ENCODE results near the gene CDK5RAP2.

The CDK5RAP2 gene

DNA sequence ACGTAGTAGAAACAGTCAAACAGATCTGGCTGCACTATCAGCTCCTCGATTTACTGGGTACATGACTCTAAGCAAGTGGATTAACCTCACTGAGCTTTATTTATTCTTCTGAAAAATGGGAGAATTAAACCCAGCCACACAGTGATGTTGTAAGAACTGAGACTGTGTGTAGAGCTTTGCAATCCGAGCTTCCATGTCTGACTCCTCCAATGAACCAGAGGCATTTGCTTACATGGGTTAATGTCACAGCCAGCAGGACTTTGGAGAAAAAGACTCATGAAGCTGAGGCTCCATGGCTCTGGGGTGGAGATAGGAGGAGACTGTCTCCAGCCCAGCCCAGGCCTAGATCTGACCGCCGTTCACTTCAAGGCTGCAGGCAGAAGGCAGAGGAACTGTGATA, 201.3 kb downstream of the CDK5RAP2 start:
- DNase-seq: no peak

DNA sequence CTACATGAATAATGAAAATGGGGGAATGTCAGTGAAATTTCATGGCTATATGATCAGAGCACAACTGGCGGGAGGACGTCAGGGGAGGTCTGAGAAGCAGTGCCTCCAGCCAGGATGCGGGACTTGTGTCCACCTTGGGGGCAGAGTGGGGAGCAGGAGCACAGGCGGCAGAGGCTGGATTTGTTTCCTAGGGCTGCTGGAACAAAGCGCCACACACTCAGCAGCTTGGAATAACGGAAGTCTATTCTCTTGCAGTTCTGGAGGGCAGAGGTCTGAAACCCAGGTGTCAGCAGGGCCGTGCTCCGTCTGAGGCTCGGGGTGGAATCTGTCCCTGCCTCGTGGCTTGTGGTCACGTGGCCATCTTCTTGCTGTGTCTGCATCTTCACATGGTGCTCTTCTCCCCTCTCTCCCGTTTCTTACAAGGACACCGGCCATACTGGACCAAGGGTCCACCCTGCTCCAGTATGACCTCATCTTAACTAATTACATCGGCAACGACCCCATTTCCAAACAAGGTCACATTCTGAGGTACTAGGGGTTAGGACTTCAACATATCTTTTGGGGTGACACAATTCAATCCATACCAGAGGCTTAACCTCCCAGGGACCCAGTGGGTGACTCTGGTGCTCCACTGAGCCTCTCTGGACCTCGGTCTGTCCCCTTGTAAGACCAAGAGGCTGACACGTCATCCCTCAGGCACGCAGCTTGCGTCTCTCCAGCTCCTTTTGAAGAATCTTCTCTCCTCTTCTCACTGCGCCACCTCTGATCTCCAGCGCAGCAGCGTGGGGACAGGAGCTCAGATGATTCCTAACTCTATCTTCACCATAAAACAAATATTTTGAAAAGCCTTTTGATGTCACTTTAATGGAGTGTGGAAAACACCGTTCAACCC, 202.5 kb downstream of the CDK5RAP2 start:
- DNase-seq: no peak

- no peak for DNase-seq
Measured at GRCh38 chr9:120376101-120376500, 203.9 kb downstream of the CDK5RAP2 start.

DNA sequence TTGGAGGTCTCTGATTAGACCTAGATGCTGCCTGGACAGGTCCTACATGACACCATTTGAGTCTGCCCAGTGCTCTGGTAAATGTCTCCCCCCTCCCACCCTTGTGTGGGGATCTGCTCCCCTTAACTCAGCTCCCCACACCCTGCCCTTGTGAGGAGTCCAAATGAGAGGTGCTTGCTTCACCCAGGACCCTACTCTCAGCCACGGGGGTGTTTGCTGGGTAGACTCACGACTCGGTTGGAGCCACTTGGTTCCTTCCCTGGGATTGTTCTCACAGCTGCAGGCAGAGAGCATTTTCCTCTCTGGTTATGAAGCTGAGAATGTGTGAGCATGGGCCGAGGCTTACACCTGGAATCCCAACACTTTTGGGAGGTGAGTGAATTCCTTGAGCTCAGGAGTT, 204.7 kb downstream of the CDK5RAP2 start:
- no peak for DNase-seq

DNA sequence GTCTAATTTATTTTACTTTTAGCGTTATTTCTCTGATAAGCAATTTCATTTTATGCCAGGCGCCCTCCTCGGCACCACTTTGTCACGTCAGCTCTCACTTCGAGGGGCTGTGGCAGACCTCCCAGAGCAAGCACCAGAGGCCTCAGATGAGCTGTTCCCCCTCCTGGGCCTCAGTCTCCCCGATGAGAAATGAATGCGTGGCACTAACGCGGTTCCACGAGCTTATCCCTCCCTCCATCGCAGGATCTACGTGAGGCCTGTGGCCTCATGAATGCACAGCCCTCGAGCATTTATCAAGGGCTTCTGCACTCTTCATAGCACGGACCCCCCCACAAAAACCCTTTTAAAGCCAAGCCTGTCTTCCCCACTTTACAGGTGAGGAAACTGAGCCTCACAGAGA, 205.2 kb downstream of the CDK5RAP2 start:
- no peak for DNase-seq

DNA sequence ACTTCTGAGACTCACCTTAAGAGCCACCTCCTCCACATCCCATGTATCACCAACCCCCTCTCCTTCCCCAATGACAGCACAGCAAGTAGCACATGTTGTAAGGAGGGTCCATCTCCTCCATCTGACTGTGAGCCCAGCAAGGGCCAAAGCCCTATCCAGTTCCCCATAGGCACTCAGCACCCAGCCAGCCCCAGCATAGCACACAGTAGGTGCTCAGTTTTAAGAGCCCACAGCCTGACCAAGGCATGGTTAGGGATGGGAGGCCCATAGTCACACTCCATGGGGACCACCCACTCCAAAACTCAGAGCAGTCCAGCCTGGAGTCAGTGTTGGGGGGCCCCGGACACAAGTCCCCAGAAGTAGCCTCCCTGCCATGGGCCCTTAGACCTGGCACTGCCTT, 205.7 kb downstream of the CDK5RAP2 start:
- no peak for DNase-seq

GRCh38 chr9:120372040-120372439, 207.9 kb downstream of the CDK5RAP2 start:
- DNase-seq: no peak

DNA sequence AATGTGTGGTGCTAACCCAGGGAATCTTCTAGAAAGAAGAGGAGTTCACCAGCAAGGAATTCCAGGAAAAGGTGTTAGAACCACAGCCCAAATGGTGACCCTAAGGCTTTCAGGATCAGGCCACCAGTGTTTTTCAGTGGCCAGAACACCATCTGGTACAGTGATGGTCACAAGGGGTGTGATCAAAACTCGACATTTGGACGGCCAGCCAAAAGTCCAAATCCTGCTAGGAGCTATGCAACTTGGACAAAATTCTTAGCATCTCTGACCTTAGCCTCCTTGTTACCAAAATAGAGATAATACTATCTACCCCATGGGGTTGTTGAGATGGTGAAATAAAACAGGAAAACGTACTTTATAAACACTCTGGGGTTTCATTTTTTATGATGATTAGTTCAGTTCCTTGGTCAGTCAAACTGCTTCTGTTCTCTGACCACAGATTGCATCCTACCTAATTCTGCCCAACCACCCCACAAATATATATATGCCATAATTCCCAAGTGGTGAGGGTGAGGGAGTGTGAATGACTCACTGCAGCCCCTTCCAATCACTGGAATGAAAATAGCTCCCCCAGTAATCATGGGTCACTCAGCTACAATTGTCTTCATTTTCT, 210.3 kb downstream of the CDK5RAP2 start:
- no peak for DNase-seq

DNA sequence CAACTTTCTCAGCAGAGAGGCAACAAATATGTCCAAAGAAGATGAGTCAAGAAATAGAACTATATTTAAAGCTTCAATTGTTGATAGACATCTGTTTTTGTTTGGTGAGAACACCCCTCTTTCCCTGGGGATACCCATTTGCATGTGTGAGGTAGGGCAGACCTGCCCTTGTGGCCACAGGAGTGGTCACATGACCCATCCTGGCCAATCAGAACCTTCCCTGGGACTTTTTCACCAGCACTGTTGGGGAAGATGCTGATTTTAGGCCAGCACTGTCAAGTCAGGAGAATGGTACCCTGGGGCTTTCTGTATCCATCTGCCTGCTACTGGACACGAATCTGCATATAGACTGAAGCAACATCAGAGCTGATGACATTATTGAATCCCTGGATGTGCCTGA, 211.2 kb downstream of the CDK5RAP2 start:
- DNase-seq: no peak

GRCh38 chr9:120366644-120367019, 213.3 kb downstream of the CDK5RAP2 start:
- DNase-seq: no peak

DNA sequence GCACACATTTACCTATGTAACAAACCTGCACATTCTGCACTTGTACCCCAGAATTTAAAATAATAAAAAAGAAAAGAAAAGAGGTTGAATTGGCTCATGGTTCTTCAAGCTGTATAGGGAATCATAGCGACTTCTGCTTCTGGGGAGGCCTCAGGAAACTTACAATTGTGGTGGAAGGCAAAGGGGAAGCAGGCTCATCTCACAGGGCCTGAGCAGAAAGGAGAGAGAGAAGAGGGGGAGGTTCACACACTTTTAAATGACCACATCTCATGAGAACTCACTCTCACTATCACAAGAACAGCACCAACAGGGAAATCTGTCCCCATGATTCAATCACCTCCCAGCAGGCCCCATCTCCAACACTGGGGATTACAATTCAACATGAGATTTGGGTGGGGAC, 214.6 kb downstream of the CDK5RAP2 start:
- DNase-seq: no peak

- no peak for DNase-seq
Measured at GRCh38 chr9:120363697-120364096, 216.3 kb downstream of the CDK5RAP2 start.

GRCh38 chr9:120362446-120362845, 217.5 kb downstream of the CDK5RAP2 start:
- no peak for DNase-seq

GRCh38 chr9:120361551-120361950, 218.4 kb downstream of the CDK5RAP2 start:
- DNase-seq: no peak

- no peak for DNase-seq
Measured at GRCh38 chr9:120360510-120360909, 219.5 kb downstream of the CDK5RAP2 start.

DNA sequence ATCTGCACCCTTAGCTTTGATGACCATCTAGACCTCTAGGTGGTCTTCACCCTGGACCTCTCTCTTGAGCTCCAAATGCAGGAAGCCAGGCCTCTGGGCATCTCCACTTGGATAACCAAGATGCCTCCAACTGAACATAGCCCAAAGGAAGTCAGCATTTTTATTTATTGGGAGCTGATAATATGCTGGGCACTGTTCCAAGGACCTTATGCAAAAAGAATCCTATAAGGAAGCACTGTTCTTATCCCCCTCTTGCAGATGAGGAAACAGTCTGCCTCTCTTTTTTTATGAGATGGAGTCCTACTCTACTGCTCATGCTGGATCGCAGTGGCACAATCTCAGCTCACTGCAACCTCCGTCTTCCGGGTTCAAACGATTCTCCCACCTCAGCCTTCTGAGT, 219.9 kb downstream of the CDK5RAP2 start:
- no peak for DNase-seq

DNA sequence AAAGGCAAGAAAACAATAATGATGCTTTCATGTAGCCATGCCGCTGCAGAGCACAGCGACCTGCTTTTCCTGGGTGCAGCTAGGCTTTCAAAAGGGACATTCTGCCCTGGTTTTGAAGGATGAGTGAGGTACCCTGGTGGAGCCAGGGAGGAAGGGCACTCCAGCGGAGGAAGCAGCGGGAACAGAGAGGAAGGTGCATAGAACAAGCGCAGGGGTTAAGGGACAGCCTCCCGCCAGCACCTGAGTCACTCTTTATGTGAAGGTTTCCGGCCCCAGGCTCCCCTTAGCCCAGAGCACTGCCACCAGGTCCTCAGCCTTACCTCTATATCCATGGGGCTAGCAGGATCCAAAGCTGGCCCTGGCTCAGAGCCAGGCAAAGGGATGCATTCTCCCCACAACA, 221.1 kb downstream of the CDK5RAP2 start:
- DNase-seq: no peak

DNA sequence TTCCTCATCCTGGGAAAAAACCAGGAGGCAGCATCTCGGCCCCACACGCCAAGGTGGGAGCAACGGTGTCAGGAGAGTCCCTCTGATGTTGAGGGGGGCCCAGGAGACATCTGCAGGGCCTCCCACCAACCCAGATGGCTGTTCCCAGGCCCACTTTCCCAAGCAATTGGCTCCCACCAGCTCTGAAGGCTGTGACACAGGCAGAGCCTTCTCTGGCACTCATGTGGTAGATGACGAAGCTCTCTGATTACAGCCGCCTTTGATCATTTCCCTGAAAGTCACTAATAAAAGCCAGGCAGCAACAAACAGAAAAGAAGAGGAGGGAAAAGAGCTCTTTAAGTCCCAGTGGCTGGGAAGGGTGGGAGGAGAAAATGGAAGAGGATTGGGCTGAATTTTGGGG, 226.5 kb downstream of the CDK5RAP2 start:
- DNase-seq: no peak

- DNase-seq: no peak
Measured at GRCh38 chr9:120351106-120351505, 228.9 kb downstream of the CDK5RAP2 start.

DNA sequence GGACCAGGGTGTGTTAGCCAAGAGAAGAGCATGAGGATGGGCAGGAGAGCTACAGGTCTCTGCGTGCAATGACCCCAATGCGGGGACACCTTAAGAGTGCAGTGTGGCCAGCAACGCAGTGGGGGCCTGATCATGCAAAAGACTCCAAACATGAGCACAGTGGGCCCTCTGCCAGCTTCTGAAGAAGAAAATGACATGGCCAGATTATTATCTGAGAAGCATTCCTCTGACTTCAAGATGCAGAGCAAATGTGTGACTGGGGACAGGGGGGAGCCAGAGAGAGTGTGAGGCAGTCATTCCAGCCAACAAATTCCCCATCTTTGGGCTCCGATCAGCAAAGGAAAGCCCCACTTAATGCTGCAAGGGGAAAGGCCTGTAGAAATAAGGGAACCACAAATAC, 229.4 kb downstream of the CDK5RAP2 start:
- DNase-seq: no peak

- DNase-seq: no peak
Measured at GRCh38 chr9:120348951-120349429, 231.0 kb downstream of the CDK5RAP2 start.

GRCh38 chr9:120345379-120345778, 234.6 kb downstream of the CDK5RAP2 start:
- DNase-seq: no peak

DNA sequence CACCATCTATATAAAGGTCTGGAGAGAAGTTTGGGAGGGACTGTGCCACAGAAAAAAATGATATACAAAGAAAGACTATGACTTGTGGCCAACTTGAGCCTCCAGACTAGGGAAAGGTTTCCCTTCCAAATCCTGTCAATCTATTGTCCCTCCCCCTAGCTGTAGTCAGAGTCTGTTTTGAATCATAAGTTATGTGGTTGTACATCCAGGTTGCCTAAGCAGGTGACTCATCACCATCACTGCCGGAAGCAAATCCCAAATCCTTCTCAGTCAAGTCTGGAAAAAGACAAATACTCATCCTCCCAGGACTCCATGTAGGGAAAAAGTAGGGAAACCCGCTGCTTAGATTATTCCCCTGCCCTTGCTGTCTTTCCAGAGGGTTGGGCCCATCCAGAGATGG, 235.7 kb downstream of the CDK5RAP2 start:
- DNase-seq: no peak

DNA sequence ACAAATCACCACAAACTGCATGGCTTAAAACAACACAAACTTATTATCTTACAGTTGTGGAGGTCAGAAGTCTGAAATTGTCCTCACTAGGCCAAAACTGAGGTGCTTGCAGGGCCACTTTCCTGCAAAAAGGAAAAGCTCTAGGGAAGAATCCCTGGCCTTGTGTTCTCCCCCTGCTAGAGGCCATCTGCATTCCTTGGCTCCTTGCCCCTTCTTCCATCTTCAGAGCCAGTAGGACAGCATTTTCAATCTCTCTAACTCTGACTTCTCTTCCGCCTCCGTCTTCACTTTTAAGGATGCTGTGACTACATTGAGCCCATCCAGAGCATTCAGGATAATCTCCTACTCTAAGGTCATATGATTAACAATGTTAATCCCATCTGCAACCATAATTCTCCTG, 236.6 kb downstream of the CDK5RAP2 start:
- DNase-seq: no peak

All from bone marrow (tissue), 2 donors.